HCT116 (cell line): ENCODE data around the gene SRP19. TPM values are rescaled to one million over a fixed set of nuclear protein-coding genes. Genes with fewer than 3 reads are reported as not detected.

Experiments
- ATAC-seq: fragments of 200-7000 bp; cut with Tn5 transposase; 2 replicates; pipeline ENCODE4 v1.9.1; 2020; ENCODE audit warnings: mild to moderate bottlenecking, moderate library complexity
- BruUV-seq: library from RNA; stranded (reverse); fragments of 400-500 nt; replicated peaks from 2 replicates; lab custom pipeline; 2021; lab: Mats Ljungman, UMichigan
- CTCF ChIA-PET: fragments of 300-600 bp; sonication (Branson Sonifier 250); formaldehyde crosslinking; loops from one replicate; lab custom pipeline; 2021; ENCODE audit warnings: antibody characterized with exemption; lab: Charles Lee
- POLR2A ChIA-PET: fragments of 300-600, 350-600 bp; sonication (Branson Sonifier 250); formaldehyde crosslinking; loops from one replicate; lab custom pipeline; 2021; ENCODE audit warnings: antibody characterized with exemption; lab: Charles Lee
- RAD21 ChIA-PET, 2 experiments: fragments of 300-600 bp; sonication (Branson Sonifier 250); formaldehyde crosslinking; loops; one replicate each; lab custom pipeline; 2023; ENCODE audit warnings: low total read pairs in 2 of 2; ENCODE audit not compliant: uncharacterized antibody in 2 of 2, unreplicated experiment in 2 of 2, low non-redundant PET in 1 of 2; lab: Charles Lee
- DNase-seq: peaks from one replicate; pipeline ENCODE4 v3.0.0-alpha.2; 2010; ENCODE audit warnings: low read depth, low spot score
- H2AFZ ChIP-seq: fragments of 200-600 bp; shearing (Covaris generic), sonication (generic); 2 replicates; pipeline ENCODE4 v1.6.1; 2017; ENCODE audit warnings: low read depth, mixed run types, mixed read lengths, antibody characterized with exemption, low read length; ENCODE audit not compliant: poor library complexity, severe bottlenecking
- H3K27ac ChIP-seq: 2 replicates; pipeline ENCODE4 v1.5.1; 2012; ENCODE audit warnings: low read depth, low read length
- H3K27me3 ChIP-seq: fragments of 200-600 bp; sonication (generic); 2 replicates; pipeline ENCODE4 v1.6.1; 2016; ENCODE audit warnings: mixed run types, low read length, mixed read lengths; ENCODE audit not compliant: insufficient read depth
- H3K36me3 ChIP-seq, 2 experiments: fragments of 200-500 bp in 1 of 2; fragments of 200-600 bp in 1 of 2; sonication (Bioruptor generic) in 1 of 2; sonication (generic) in 1 of 2; 2 replicates each; pipeline versions ENCODE4 v1.5.1 to v1.6.1; 2014 to 2016; ENCODE audit warnings: low read length in 2 of 2, inconsistent platforms in 1 of 2, mixed read lengths in 1 of 2, mixed run types in 1 of 2; ENCODE audit not compliant: insufficient read depth in 2 of 2, control insufficient read depth in 1 of 2
- H3K4me1 ChIP-seq, 2 experiments: fragments of 200-600 bp in 1 of 2; sonication (generic) in 1 of 2; 2 replicates each; pipeline versions ENCODE4 v1.5.1 to v1.6.1; 2012 to 2017; ENCODE audit warnings: low read length in 2 of 2, inconsistent platforms in 1 of 2, mild to moderate bottlenecking in 1 of 2, mixed read lengths in 1 of 2, mixed run types in 1 of 2, moderate library complexity in 1 of 2; ENCODE audit not compliant: insufficient read depth in 2 of 2, control insufficient read depth in 1 of 2
- H3K4me2 ChIP-seq: fragments of 200-600 bp; sonication (generic); 2 replicates; pipeline ENCODE4 v1.6.1; 2017; ENCODE audit warnings: mixed run types, low read length, mixed read lengths
- H3K4me3 ChIP-seq, 2 experiments: fragments of 200-600 bp in 1 of 2; sonication (generic) in 1 of 2; replicated peaks in 1 of 2; 2 replicates each; pipeline ENCODE4 v1.5.1; 2011 to 2016; ENCODE audit warnings: low read length in 2 of 2, control low read depth in 1 of 2, low read depth in 1 of 2, mild to moderate bottlenecking in 1 of 2, mixed read lengths in 1 of 2, mixed run types in 1 of 2
- H3K79me2 ChIP-seq: fragments of 200-600 bp; sonication (generic); 2 replicates; pipeline ENCODE4 v1.6.1; 2017; ENCODE audit warnings: mild to moderate bottlenecking, mixed run types, low read length, moderate library complexity, mixed read lengths; ENCODE audit not compliant: insufficient read depth
- H3K9ac ChIP-seq: fragments of 200-600 bp; sonication (generic); 2 replicates; pipeline ENCODE4 v1.6.1; 2016; ENCODE audit warnings: low read length, mixed read lengths
- H3K9me2 ChIP-seq: fragments of 200-600 bp; sonication (generic), shearing (Covaris generic); 2 replicates; pipeline ENCODE4 v1.6.1; 2017; ENCODE audit warnings: mixed run types, mild to moderate bottlenecking, moderate library complexity; ENCODE audit not compliant: insufficient read depth
- H3K9me3 ChIP-seq, 2 experiments: fragments of 200-500 bp in 1 of 2; fragments of 200-600 bp in 1 of 2; sonication (Bioruptor generic) in 1 of 2; sonication (generic) in 1 of 2; 2 replicates each; pipeline ENCODE4 v1.6.1; 2014 to 2017; ENCODE audit warnings: low read length in 2 of 2, mixed read lengths in 2 of 2, inconsistent platforms in 1 of 2, low read depth in 1 of 2, mild to moderate bottlenecking in 1 of 2, mixed run types in 1 of 2, moderate library complexity in 1 of 2; ENCODE audit not compliant: control insufficient read depth in 1 of 2, insufficient read depth in 1 of 2
- H4K20me1 ChIP-seq: fragments of 200-600 bp; sonication (generic), shearing (Covaris generic); 2 replicates; pipeline ENCODE4 v1.6.1; 2017; ENCODE audit warnings: mixed run types, mild to moderate bottlenecking, moderate library complexity; ENCODE audit not compliant: insufficient read depth
- CEBPB ChIP-seq: IDR thresholded peaks from 2 replicates; pipeline ENCODE4 v1.6.1; 2012; ENCODE audit warnings: low read depth
- EGR1 ChIP-seq: IDR thresholded peaks from 2 replicates; pipeline ENCODE4 v1.6.1; 2012; ENCODE audit warnings: low read depth
- FOSL1 ChIP-seq: IDR thresholded peaks from 2 replicates; pipeline ENCODE4 v1.6.1; 2012; ENCODE audit warnings: low read depth
- JUND ChIP-seq: IDR thresholded peaks from 2 replicates; pipeline ENCODE4 v1.6.1; 2012
- POLR2A ChIP-seq: IDR thresholded peaks from 2 replicates; pipeline ENCODE4 v1.7.0; 2011; ENCODE audit warnings: borderline replicate concordance; ENCODE audit not compliant: insufficient read depth, insufficient read length; ENCODE audit errors: extremely low read depth
- RAD21 ChIP-seq: IDR thresholded peaks from 2 replicates; pipeline ENCODE4 v1.6.1; 2012; ENCODE audit warnings: low read depth, mild to moderate bottlenecking
- SIN3A ChIP-seq: IDR thresholded peaks from 2 replicates; pipeline ENCODE4 v1.6.1; 2012; ENCODE audit warnings: low read depth
- TCF7L2 ChIP-seq: IDR thresholded peaks from 2 replicates; pipeline ENCODE4 v1.7.0; 2011; ENCODE audit warnings: borderline replicate concordance, inconsistent platforms; ENCODE audit not compliant: insufficient read depth, insufficient read length; ENCODE audit errors: extremely low read depth
- YY1 ChIP-seq: IDR thresholded peaks from 2 replicates; pipeline ENCODE4 v1.6.1; 2011; ENCODE audit warnings: low read length, low read depth, moderate library complexity, mild to moderate bottlenecking; ENCODE audit not compliant: insufficient replicate concordance; ENCODE audit errors: extremely low read depth
- ZNF274 ChIP-seq: fragments of 200-500 bp; sonication (Bioruptor generic); IDR thresholded peaks from 2 replicates; pipeline ENCODE4 v1.6.1; 2014; ENCODE audit warnings: mild to moderate bottlenecking, low read depth, low read length, inconsistent platforms
- intact Hi-C: fragments of 100-400 bp; cut with micrococcal nuclease; formaldehyde crosslinking; loops from 2 replicates; pipeline ENCODE4 v1.10.0; 2022
- total RNA-seq: library from RNA; stranded (reverse); gene quantifications from one replicate; pipeline ENCODE4 v1.2.1, GENCODE V29; 2021; ENCODE audit not compliant: unreplicated experiment
- TF ChIP-seq, protein P1 (sequence below): IDR thresholded peaks from 2 replicates; pipeline ENCODE4 v1.6.1; 2012
- TF ChIP-seq, protein P2 (sequence below): IDR thresholded peaks from 2 replicates; pipeline ENCODE4 v1.6.1; 2012; ENCODE audit warnings: low read depth
- TF ChIP-seq, protein P3 (sequence below): IDR thresholded peaks from 2 replicates; pipeline ENCODE4 v1.6.1; 2012

SRP19 gene
- total RNA-seq, 1 experiment from 2014 or later: 45.3 TPM

DNA sequence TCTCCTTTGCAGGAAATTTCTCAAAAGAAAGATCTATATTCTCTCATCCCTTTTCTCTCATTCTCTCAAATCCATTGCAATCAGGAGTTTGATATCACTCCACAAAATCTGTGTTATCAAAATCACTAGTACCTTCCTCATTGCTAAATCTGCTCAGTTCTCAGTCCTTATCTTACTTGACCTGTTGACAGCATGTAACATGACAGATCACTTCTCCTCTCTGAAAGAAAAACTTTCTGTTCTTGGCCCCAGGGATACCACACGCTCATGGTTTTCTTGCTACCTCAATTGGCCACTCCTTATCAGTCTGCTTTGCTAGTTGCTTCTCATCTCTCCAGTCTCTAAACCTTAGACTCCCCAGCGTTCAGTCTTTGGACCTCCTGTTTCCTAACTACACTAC is 22.1 kb downstream of the SRP19 start:
- TF ChIP-seq JUND (no peak), FOSL1 (no peak), EGR1 (no peak), TCF7L2 (no peak), ZNF274 (no peak)
- TF ChIP-seq, protein P1, sequence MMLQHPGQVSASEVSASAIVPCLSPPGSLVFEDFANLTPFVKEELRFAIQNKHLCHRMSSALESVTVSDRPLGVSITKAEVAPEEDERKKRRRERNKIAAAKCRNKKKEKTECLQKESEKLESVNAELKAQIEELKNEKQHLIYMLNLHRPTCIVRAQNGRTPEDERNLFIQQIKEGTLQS: no peak
- Histone ChIP-seq H2AFZ (no peak overlapping the region), H3K79me2 (peaks cover 6% of the 10 kb centered on the region; the same call in 1 of the 2 replicates), H3K9ac (no peak overlapping the region), H3K9me3 (no peaks in the 10 kb centered on the region), H4K20me1 (no peaks in the 10 kb centered on the region), H3K9me2 (no peaks in the 10 kb centered on the region), H3K36me3 (peaks cover 15 to 17% of the 10 kb centered on the region in 2 experiments; a peak in 2 of 4 replicates), H3K4me2 (no peak overlapping the region), H3K27me3 (no peaks in the 10 kb centered on the region), H3K4me1 (peaks cover 4 to 8% of the 10 kb centered on the region in 2 experiments; a peak in 3 of 4 replicates), H3K27ac (no peak overlapping the region), H3K4me3 (no peak overlapping the region)
- no TSS peak for BruUV-seq
- DNase-seq (no peak), ATAC-seq (no peak)
- intact Hi-C loops: no loop called here
- ChIA-PET RAD21 (no interaction called here), POLR2A (no interaction called here), CTCF (no interaction called here)

DNA sequence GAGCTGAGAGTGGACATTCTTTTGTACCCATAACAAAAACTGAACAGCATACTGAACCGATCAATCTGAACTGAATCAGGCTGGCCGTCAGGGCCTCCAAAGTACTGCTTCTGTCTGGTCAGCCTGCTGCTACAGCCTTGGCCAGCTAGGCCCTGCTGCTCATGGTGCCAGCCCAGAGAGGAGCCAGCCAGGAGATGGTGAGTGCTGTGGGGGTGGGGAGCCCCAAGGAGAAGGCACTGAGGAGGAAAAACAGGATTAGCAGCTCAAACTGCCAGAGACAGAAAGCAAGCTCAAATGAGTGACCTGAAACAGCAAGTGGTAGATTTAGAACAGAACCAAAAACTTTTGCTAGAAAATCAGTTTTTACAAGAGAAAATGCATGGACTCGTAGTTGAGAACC is 23.9 kb downstream of the SRP19 start:
- no TSS peak for BruUV-seq
- H3K4me3 ChIP-seq: no peak overlapping the region
- TF ChIP-seq YY1 (no peak), FOSL1 (no peak), EGR1 (no peak), SIN3A (no peak), JUND (no peak), RAD21 (no peak), POLR2A (no peak), CEBPB (no peak)
- TF ChIP-seq, protein P1: no peak
- TF ChIP-seq, protein P2, sequence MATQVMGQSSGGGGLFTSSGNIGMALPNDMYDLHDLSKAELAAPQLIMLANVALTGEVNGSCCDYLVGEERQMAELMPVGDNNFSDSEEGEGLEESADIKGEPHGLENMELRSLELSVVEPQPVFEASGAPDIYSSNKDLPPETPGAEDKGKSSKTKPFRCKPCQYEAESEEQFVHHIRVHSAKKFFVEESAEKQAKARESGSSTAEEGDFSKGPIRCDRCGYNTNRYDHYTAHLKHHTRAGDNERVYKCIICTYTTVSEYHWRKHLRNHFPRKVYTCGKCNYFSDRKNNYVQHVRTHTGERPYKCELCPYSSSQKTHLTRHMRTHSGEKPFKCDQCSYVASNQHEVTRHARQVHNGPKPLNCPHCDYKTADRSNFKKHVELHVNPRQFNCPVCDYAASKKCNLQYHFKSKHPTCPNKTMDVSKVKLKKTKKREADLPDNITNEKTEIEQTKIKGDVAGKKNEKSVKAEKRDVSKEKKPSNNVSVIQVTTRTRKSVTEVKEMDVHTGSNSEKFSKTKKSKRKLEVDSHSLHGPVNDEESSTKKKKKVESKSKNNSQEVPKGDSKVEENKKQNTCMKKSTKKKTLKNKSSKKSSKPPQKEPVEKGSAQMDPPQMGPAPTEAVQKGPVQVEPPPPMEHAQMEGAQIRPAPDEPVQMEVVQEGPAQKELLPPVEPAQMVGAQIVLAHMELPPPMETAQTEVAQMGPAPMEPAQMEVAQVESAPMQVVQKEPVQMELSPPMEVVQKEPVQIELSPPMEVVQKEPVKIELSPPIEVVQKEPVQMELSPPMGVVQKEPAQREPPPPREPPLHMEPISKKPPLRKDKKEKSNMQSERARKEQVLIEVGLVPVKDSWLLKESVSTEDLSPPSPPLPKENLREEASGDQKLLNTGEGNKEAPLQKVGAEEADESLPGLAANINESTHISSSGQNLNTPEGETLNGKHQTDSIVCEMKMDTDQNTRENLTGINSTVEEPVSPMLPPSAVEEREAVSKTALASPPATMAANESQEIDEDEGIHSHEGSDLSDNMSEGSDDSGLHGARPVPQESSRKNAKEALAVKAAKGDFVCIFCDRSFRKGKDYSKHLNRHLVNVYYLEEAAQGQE: no peak
- TF ChIP-seq, protein P3, sequence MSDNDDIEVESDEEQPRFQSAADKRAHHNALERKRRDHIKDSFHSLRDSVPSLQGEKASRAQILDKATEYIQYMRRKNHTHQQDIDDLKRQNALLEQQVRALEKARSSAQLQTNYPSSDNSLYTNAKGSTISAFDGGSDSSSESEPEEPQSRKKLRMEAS: no peak
- no peak overlapping the region for H3K27ac ChIP-seq
- DNase-seq (no peak), ATAC-seq (no peak)
- H3K36me3 ChIP-seq: peaks cover 15 to 17% of the 10 kb centered on the region in 2 experiments; a peak in 2 of 4 replicates
- ChIA-PET RAD21 (no interaction called here), POLR2A (no interaction called here), CTCF (no interaction called here)
- H3K9me2 ChIP-seq: no peaks in the 10 kb centered on the region
- H3K79me2 ChIP-seq: peaks cover 10% of the 10 kb centered on the region; the same call in 1 of the 2 replicates
- H3K27me3 ChIP-seq: no peaks in the 10 kb centered on the region
- no peak overlapping the region for H3K9ac ChIP-seq
- no peak overlapping the region for H2AFZ ChIP-seq
- no peak overlapping the region for H3K4me2 ChIP-seq
- intact Hi-C loops: no loop called here
- no peaks in the 10 kb centered on the region for H4K20me1 ChIP-seq
- no peaks in the 10 kb centered on the region for H3K9me3 ChIP-seq
- H3K4me1 ChIP-seq: no peaks in the 10 kb centered on the region
